GM18867 (cell line): ENCODE results near the gene FABP1.

Experiments used
- ATAC-seq: cut with Tn5 transposase; IDR thresholded peaks from one replicate; pipeline ENCODE4 v1.9.1; 2021; ENCODE audit warnings: mild to moderate bottlenecking, moderate library complexity; ENCODE audit not compliant: unreplicated experiment

Gene FABP1

DNA sequence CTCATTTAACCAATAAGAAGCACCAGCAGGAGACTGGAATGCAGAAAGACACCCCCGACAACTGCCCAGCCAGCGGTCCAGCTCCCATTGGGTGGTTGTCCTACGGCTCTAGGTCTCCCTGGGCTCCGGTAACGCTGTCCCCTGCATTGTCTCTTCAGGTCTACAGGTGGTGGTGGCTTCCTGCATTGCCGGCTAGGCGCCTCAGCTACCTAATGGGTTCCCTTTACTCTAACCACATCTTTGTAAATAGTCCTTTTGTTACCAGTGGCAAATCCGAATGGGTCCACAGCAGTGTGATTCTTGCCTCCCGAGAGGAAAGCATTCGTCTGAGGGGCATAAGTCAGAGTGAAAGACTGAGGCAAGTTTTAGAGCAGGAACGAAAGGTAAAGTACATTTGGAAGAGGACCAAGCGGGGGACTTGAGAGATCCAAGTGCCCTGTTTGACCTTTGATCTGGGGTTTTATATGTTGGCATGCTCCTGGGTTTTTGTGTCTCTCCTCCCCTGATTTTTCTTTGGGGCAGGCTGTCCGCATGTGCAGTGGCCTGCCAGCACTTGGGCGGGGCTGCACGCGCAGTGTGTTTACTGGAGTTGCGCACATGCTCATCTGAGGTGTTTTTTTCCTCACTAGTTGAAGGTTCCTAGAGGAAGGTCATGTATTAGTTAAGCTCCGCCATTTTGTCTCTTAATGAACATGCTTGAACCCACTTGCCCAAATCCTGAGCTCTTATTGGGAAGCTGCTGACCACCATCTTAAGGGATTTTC is 11.0 kb downstream of the FABP1 start:
- ATAC-seq, result no peak

DNA sequence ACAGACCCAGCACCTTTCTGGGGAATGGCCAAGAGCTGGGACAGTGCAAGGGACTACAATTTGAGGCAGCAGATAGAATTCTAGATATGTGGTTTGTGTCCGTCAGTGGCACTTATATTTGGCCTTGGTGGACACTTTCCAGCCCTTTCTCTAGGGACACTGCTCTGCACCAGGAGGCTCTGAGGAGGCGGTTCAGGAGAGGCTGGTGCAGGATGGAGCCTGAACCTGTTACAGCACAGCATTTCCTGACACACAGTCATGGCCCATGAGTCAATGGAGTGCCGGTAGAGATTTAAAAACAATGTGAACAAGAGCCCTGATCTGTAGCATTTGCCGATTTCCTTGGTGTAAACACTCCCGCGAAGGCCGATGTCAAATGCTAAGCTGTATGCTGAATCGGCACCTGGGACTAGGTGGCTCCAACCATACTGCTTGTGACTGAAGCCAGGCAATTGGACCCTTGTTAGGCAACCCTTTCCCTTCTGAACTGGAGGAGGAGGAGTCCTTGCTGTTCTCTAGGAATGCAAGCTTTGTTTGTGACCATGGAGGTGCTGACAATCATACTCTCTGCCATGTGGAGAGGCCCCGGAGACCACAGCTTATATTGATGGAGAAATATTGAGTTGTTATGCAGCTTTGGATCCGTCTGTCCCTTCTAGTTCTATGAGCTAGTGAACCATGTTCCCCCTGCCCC is 11.9 kb downstream of the FABP1 start:
- ATAC-seq, result no peak

DNA sequence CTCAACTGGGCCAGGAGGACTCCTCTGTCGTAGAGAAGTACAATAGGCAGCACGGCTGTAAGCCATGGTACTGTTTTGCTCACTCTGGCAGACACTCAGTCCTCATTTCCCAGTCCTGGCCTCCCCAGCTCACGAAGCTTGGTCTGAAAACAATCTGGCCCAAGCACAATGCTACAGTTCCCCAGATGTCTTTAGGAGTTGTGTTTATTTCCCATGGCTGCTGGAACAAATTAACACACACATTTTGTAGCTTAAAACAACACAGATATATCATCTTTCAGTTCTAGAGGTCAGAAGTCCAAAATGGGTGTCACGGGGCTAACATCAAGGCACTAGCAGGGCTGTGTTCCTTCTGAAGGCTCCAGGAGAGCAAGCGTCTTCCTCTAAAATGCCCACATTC is 13.0 kb downstream of the FABP1 start:
- no peak for ATAC-seq

GRCh38 chr2:88113069-88113468 is 14.8 kb downstream of the FABP1 start:
- no peak for ATAC-seq

DNA sequence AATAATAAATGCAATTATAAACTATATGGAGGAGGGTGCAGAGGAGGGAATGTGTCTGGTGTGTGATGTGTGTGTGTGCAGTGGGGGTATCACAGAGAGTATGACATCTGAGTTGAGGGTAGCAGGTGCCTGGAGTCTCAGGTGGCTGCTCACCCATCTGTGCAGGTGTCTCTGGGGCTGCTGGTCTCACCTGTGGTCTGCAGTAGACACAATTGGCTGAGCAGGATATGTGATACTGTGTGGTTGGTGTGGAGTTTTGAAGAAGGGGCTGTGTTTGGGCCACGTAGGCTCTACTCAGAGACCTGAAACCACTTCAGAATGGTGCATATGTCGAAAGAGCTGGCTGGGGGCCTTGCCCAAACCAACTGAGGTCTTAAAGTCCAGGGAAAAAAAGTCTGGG is 17.0 kb downstream of the FABP1 start:
- peak; percentile 46 for ATAC-seq

DNA sequence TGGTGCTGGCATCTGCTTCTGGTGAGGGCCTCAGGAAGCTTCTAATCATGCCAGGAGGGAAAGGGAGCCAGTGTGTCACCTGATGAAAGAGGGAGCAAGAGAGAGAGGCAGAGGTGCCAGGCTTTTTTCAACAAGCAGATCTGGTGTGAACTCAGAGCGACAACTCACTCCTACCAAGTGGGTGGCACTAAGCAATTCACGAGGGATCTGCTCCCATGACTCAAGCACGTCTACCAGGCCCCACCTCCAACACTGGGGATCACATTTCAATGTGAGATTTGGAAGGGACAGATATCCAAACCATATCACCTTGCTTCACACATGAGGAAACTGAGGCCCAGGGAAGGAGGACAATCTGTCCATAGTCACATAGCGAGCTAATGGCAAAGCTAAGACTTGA is 19.1 kb downstream of the FABP1 start:
- ATAC-seq, result no peak

- ATAC-seq, result no peak
Measured at GRCh38 chr2:88100489-88100858, 27.4 kb downstream of the FABP1 start.

DNA sequence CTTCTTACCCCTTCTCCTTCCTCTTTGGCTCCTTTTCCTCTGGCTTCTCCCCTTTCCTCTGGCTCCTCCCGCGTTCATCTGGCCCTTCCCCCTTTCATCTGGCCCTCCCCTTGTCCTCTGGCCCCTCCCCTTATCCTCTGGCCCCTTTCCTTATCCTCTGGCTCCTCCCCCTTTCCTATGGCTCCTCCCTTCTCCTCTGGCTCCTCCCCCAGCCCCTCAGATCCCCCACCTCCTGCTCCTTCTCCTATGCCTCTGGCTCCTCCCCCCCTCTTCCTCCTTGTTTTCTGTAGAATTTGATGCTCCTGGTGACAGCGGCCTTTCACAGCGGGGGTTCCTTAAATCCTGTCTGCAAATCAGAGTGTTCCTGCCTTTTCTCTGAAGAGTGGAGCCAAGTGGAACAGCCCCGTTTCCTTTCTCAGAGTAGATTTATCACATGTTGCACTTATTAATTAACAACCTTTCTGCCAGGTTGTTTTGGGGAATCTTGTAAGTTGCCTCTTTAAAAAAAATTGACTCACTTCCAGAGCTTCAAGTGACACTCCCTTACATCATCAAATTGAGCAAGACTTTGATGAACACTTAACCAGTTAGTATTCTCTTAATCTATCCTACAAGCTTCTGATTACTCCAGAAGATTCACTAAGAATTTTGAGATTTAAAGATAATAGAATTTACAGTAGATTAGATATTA is 27.9 kb downstream of the FABP1 start:
- ATAC-seq, result no peak

DNA sequence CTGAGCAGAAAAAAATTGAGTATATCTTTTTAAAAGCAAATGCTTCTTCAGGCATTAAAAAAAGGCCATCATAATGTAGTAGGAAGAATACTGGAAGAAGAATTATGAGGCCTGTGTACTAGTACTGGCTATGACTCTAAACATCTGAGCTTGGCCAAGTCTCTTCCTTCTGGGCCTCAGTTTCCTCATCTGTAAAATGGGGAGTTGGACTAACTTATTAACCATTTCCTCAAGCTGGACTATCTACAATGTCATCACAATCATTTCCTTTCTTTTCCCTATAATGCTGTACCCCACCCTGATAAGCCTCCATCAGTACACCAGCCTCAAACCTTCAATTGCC is 29.3 kb downstream of the FABP1 start:
- ATAC-seq, result no peak

- no peak for ATAC-seq
Measured at GRCh38 chr2:88097891-88098557, 29.8 kb downstream of the FABP1 start.

- no peak for ATAC-seq
Measured at GRCh38 chr2:88097192-88097591, 30.7 kb downstream of the FABP1 start.

DNA sequence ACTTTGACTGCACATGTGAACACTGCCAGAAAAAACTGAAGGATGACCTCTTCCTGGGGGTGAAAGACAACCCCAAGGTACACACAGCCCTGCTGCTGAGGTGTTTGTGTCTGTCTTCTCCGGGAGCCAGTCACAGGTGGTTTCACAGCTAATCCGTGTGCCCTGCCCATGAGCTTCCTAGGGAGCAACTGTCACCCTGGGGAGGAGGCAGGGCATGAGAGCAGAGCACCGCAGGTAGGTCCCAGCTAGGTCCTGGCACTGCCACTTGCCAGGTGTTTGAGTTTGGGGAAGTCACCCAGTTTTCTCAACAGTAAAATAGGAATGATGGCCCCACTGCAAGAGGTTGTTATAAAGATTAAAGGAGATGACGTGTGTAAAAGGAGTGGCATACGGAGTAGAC is 31.2 kb downstream of the FABP1 start:
- no peak for ATAC-seq

- ATAC-seq, result no peak
Measured at GRCh38 chr2:88095022-88095421, 32.8 kb downstream of the FABP1 start.

GRCh38 chr2:88092773-88093172 is 35.1 kb downstream of the FABP1 start:
- no peak for ATAC-seq

- no peak for ATAC-seq
Measured at GRCh38 chr2:88091943-88092342, 35.9 kb downstream of the FABP1 start.

GRCh38 chr2:88090446-88091283 is 37.2 kb downstream of the FABP1 start:
- ATAC-seq, result no peak

DNA sequence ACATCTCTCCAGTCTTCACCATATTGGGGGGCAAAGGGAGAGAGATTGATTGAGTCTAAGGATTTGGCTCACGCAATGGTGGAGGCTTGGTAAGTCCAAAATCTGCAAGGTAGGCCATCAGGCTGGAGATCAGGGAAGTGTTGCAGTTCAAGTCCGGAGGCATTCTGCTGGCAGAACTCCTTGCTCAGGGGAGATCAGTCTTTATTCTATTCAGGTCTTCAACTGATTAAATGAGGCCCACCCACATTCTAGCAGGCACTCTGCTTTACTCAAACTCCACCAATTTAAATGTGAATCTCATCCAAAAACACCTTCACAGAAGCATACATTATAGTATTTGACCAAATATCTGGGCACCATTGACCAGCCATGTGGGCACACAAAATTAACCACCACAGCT is 38.9 kb downstream of the FABP1 start:
- ATAC-seq, result no peak

- no peak for ATAC-seq
Measured at GRCh38 chr2:88087763-88088162, 40.1 kb downstream of the FABP1 start.

DNA sequence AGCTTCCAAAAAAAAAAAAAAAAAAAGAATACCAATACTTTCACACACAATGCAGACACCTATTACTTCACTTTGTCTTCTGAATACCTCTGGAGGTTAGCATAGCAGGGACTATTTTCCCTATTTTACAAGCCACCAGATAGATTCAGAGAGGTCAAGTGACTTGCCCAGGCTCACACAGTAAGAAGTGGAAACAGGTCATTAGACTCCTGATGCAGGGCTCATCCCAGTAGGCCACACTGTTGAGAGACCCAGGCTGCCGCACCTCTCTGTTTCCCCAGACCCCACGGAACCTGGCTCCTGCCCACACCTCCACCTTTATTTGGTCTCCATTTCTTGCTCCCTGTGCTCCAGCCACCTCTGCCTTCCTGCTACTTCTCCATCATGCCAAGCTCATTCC is 40.8 kb downstream of the FABP1 start:
- ATAC-seq, result no peak

DNA sequence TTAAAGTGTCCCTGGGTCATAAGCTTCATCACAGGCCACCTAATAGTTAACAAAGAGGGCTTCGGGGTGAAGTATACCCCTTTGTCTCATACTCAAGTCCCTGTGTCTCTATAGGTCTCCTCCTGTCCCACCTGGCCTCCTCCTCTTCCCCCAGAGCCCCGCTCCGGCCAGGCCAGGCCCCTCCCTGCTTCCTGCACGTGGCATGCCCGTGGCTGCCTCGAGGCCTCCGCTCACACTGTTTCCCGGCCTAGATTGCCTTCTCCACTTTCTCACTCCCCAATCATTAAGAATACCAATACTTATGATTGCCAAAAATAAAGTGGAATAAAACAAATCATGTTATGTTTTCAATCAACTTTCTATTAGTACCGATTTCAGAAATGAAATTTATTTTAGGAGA is 41.5 kb downstream of the FABP1 start:
- no peak for ATAC-seq

DNA sequence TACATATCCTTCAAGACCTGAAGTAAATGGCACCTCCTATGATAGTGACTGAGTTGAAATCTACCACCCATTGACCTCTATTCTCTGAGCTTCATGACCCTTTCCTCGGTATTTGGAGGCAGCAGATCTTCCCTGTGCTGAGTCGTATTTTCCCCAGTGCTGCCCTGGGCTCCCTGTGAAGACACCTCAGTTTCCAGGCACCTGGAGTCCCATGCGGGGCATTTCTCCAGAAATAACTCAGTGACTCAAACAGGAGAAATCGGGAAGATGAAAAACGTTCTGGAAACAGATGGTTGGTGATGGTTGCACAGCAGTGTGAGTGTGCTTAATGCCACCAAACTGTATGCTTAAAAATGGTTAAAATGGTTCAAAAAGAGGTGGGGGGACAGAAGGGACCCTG is 42.3 kb downstream of the FABP1 start:
- ATAC-seq, result no peak
